ENCODE results near the gene SCD5.

Gene SCD5

GRCh38 chr4:82747686-82748575 is 50.7 kb downstream of the SCD5 start:
- no peak for DNase-seq (ENCODE audit: low read depth in 1 of 2, low spot score in 1 of 2)
- TF ChIP-seq REST (IDR thresholded peaks at IDR 0.05; ENCODE audit: insufficient replicate concordance, low read depth) (no peak), SPI1 (IDR thresholded peaks at IDR 0.05; ENCODE audit: borderline replicate concordance, low read depth) (no peak), GABPA (IDR thresholded peaks at IDR 0.05; ENCODE audit: low read depth) (no peak), POLR2AphosphoS5 (IDR thresholded peaks at IDR 0.05; ENCODE audit: low read depth) (no peak)
- TF ChIP-seq, protein P1, sequence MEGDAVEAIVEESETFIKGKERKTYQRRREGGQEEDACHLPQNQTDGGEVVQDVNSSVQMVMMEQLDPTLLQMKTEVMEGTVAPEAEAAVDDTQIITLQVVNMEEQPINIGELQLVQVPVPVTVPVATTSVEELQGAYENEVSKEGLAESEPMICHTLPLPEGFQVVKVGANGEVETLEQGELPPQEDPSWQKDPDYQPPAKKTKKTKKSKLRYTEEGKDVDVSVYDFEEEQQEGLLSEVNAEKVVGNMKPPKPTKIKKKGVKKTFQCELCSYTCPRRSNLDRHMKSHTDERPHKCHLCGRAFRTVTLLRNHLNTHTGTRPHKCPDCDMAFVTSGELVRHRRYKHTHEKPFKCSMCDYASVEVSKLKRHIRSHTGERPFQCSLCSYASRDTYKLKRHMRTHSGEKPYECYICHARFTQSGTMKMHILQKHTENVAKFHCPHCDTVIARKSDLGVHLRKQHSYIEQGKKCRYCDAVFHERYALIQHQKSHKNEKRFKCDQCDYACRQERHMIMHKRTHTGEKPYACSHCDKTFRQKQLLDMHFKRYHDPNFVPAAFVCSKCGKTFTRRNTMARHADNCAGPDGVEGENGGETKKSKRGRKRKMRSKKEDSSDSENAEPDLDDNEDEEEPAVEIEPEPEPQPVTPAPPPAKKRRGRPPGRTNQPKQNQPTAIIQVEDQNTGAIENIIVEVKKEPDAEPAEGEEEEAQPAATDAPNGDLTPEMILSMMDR (IDR thresholded peaks at IDR 0.05; ENCODE audit: insufficient read depth, low read length), result no peak
- no peak overlapping the region for H3K27ac ChIP-seq (replicated peaks)
- H3K27me3 ChIP-seq (ENCODE audit: insufficient read depth, poor library complexity, severe bottlenecking), result no peaks in the 10 kb centered on the region
- H3K4me3 ChIP-seq (replicated peaks; ENCODE audit: insufficient read depth, low read length), result no peak overlapping the region

GRCh38 chr4:82746705-82747574 is 51.7 kb downstream of the SCD5 start:
- H3K4me3 ChIP-seq (replicated peaks; ENCODE audit: insufficient read depth, low read length), result no peak overlapping the region
- no peak for DNase-seq (ENCODE audit: low read depth in 1 of 2, low spot score in 1 of 2)
- no peak overlapping the region for H3K27ac ChIP-seq (replicated peaks)
- no peaks in the 10 kb centered on the region for H3K27me3 ChIP-seq (ENCODE audit: insufficient read depth, poor library complexity, severe bottlenecking)
- no peak for TF ChIP-seq GABPA (IDR thresholded peaks at IDR 0.05; ENCODE audit: low read depth)
- no peak for TF ChIP-seq POLR2AphosphoS5 (IDR thresholded peaks at IDR 0.05; ENCODE audit: low read depth)
- TF ChIP-seq SPI1 (IDR thresholded peaks at IDR 0.05; ENCODE audit: borderline replicate concordance, low read depth), result no peak
- TF ChIP-seq, protein P1 (IDR thresholded peaks at IDR 0.05; ENCODE audit: insufficient read depth, low read length), result no peak
- TF ChIP-seq REST (IDR thresholded peaks at IDR 0.05; ENCODE audit: insufficient replicate concordance, low read depth), result no peak

DNA sequence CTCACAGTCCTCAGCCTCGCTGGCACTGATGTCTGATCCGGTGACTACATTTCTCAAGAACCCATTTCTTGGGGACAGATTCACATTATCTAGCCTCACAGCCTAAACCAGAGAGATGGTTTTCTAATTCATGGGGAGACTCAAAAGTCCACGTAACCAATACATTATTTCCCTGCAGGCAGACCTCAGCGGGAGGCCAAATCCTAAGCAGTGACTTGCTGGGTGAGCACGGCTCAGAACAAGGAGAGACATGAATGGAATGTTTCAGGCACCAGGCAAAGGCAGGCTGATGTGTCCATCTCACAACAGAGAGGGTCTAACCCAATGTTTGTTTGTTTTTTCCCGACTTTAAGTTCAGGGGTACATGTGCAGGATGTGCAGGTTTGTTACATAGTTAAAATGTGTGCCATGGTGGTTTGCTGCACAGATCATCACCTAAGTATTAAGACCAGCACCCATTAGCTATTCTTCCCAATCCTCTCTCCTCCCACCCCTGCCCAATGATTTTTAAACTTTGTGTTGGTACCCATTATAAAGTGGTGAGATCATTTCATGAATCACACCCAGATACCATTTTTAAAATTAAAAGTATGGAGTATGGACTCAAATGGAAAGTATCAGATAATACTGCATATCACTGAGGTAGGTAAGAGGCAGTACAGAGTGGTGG is 53.3 kb downstream of the SCD5 start:
- Histone ChIP-seq H3K27ac (replicated peaks) (no peak overlapping the region), H3K27me3 (ENCODE audit: insufficient read depth, poor library complexity, severe bottlenecking) (no peaks in the 10 kb centered on the region), H3K4me3 (replicated peaks; ENCODE audit: insufficient read depth, low read length) (no peak overlapping the region)
- TF ChIP-seq POLR2AphosphoS5 (IDR thresholded peaks at IDR 0.05; ENCODE audit: low read depth), result no peak
- TF ChIP-seq REST (IDR thresholded peaks at IDR 0.05; ENCODE audit: insufficient replicate concordance, low read depth), result no peak
- no peak for TF ChIP-seq GABPA (IDR thresholded peaks at IDR 0.05; ENCODE audit: low read depth)
- no peak for TF ChIP-seq SPI1 (IDR thresholded peaks at IDR 0.05; ENCODE audit: borderline replicate concordance, low read depth)
- TF ChIP-seq, protein P1 (IDR thresholded peaks at IDR 0.05; ENCODE audit: insufficient read depth, low read length), result no peak
- no peak for DNase-seq (ENCODE audit: low read depth in 1 of 2, low spot score in 1 of 2)

Data from HL-60 (cell line).